Mucosa of gallbladder (tissue), 1 donor: ENCODE measurements around the gene RPL19. TPM values are rescaled to one million over a fixed set of nuclear protein-coding genes. Genes with fewer than 3 reads are reported as not detected.
A peak's percentile ranks its signal among the peaks of the same experiment; 100 is the strongest.
"Not testable (repeated sequence)": the region's sequence is repeated elsewhere in the genome, so short reads cannot be mapped to it uniquely, and the experiment has no call there.

ENCODE experiments used
- DNase-seq: peaks from one replicate; pipeline ENCODE4 v3.0.0-alpha.2; 2020; ENCODE audit warnings: low spot score
- total RNA-seq: library from RNA; stranded (reverse); gene quantifications from one replicate; pipeline ENCODE4 v1.2.1, GENCODE V29; 2021
- donor health status: DM: no; HTN: no; CAD: no.

The RPL19 gene
- total RNA-seq, 1 donor from 2014 or later = 1,121 TPM

- DNase-seq = no peak
These were observed 44.0 kb downstream of the RPL19 start for GRCh38 chr17:39244016-39244599.

GRCh38 chr17:39244600-39245570 lies 44.8 kb downstream of the RPL19 start:
- DNase-seq = peak; percentile 89

DNA sequence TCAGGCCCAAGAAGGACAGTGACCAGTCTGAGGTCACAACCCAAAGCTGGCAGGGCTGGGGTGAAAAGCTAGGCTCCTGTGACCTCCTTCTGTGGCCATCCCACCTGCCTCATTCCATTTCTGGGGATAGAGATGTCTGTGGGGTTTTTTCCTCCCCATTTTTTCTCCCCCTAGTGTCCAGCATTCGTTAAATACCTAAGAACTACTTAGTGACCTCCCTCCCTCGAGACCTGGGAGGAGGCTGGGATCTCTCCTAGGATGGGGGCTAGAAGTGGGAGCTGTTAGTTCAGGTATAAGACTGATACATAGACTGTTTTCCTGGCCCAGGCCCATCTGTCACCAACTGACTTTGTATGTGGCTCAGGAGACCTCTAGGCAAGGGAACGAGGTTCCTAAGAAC lies 46.2 kb downstream of the RPL19 start:
- DNase-seq = no peak

- DNase-seq = not testable (repeated sequence)
These were observed 50.0 kb downstream of the RPL19 start for GRCh38 chr17:39250076-39250475.

GRCh38 chr17:39251997-39252396 lies 51.9 kb downstream of the RPL19 start:
- no peak for DNase-seq

GRCh38 chr17:39252788-39253460 lies 52.8 kb downstream of the RPL19 start:
- no peak for DNase-seq

Other genes with a start within 250 kb of the RPL19 start
- not detected for gene FBXO47, start 232.9 kb upstream of the RPL19 start, total RNA-seq
- gene PLXDC1, start 48.6 kb upstream of the RPL19 start, total RNA-seq = 21.2 TPM
- not detected for gene ARL5C, start 34.1 kb upstream of the RPL19 start, total RNA-seq
- 6.4 TPM for gene CACNB1, start 2.6 kb upstream of the RPL19 start, total RNA-seq
- gene STAC2, start 25.7 kb downstream of the RPL19 start, total RNA-seq = 1.3 TPM
- 31.8 TPM for gene FBXL20, start 201.3 kb downstream of the RPL19 start, total RNA-seq